Pons (tissue), 1 donor: ENCODE data around the gene S100B.
"Not testable (repeated sequence)": the region's sequence is repeated elsewhere in the genome, so short reads cannot be mapped to it uniquely, and the experiment has no call there.

Source experiments
- DNase-seq: peaks from one replicate; pipeline ENCODE4 v3.0.0-alpha.2; 2016; ENCODE audit warnings: low spot score

S100B gene

DNA sequence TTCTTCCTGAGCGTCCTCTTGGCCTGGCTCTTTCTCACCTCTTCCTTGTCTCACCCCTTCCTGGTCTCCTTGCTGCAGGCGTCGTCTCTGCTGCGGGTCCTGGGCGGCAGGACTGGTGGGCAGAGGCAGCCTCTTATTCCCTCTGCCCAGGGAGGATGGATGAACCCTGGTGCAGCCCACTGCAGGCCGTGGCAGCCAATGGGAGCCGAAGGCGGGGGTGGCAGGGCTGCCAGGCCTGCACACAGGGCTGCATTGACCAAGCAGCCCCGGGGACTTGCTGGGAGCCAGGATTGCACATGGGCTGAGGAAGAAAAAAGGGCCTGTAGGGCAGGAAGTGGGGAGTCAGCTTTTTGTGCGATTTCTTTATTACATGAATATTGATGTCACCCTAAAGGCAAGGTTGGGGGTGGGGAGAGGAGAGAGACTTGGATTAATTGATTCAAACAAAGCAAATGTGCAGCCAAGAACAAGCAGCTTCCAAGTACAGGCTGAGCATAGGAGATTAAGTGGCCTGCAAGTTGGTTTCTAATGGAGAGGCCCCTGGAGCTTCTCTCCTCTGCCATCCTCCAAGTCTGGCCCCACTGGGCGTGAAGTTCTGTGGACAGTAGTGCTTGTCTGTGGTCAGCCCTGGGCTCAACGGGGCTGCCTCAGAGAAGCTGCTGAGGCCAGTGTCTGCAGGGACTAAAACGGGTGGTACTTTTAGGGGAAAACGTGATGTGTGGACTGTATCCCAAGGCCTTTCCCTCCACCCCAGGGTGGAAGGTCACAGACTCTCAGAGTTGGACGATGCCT lies at the start of gene S100B:
Gene S100B (minus strand): TSS at position 108 of the 792 bp plus-strand sequence. CDS start 2,667 bp downstream, outside the sequence.
- DNase-seq: peak; percentile 98

GRCh38 chr21:46651121-46651520 lies 46.2 kb upstream of the S100B start:
- no peak for DNase-seq

DNA sequence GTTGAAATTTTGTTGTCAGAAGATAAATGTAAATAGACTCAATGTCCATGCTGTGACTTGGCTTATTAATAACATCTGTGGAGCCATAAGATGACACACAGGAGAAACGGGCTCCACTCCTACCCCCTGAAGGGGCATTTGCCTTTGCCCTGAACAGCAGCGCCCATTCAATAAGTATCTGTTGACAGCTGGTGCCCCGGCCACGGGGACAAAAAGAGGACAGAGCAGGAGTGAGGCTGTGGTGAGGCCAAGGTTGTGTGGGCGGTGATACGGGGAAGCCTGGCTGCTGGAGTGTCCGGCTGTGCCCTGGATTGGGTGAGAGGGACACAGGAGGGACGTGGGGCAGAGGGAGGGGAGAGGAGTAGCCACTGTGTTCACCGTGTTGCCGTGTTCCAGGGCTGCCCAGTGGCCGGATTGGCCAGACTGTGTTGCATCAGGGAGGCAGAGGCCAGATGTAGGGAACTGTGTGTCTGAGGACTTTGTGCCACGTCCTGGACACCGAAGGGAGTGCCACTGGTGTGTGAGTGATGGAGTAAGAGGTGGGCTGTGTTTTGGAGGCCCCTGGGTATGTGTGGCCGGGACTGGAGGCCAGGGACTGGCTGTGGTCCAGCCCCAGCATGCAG lies 45.7 kb upstream of the S100B start:
- no peak for DNase-seq

DNA sequence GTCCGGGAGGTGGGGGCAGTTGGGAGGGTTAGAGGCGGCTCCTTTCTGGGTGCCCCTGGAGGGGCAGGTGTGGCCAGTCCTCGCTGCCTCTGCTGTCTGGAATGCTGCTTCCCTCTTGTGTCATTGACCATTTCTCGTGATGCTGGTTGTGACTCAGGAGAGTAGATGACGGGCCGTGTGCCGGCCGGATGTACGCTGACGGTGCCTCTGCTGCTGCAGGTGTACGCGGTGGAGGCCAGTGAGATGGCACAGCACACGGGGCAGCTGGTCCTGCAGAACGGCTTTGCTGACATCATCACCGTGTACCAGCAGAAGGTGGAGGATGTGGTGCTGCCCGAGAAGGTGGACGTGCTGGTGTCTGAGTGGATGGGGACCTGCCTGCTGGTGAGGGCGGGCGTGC lies 44.5 kb upstream of the S100B start:
- DNase-seq: no peak

DNA sequence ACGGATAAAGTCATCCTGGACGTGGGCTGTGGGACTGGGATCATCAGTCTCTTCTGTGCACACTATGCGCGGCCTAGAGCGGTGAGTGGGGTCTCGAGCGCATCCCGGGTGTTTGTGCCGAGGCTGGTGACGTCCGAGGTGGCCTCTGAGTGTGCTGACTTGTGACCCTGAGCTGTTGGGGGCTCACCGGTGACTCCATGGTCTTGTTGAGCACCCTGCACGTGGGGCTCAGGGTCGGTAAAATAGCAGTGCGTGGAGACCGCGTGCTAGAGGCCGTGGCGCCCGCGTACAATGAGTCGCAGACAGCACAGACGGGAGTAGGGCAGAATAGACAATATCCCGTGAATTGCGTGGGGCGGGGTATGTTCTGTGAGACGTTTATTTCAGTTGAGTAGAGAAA lies 43.7 kb upstream of the S100B start:
- DNase-seq: no peak

- no peak for DNase-seq
Observed at GRCh38 chr21:46646541-46647154, 41.8 kb upstream of the S100B start.

DNA sequence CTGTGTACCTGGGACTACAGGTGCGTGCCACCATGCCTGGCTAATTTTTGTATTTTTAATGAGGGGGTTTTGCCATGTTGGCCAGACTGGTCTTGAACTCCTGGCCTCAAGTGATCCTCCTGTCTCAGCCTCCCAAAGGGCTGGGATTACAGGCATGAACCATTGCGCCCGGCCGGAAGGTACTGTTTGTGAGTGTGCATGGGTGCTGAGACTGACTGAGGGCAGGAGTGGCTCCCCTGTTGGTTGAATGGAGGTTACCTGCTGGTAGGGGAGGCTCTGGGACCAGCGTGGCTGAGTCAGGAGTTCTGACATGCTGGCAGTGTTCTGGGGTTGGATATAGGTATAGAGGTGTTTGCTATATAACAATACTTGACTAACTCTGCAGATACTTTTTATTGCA lies 41.0 kb upstream of the S100B start:
- DNase-seq: no peak

- DNase-seq: no peak
Observed at GRCh38 chr21:46643379-46644177, 38.7 kb upstream of the S100B start.

DNA sequence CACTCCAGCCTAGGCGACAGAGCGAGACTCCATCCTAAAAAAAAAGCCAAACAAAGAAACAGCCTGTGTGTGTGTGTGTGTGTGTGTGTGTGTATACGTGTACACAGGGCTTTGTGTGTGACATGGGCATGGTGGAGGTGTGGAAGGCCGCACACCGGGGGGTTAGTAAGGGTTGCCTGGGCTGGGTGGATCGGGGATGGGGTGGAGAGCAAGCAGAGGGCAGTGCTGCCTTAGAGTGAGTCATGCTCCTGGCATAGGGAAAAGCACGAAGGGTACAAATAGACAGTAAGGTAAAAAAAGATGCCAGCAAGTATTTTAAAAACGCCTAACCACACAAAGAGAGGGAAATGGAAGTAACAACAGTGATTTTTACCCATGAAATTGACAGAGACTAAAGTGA lies 36.8 kb upstream of the S100B start:
- DNase-seq: no peak

DNA sequence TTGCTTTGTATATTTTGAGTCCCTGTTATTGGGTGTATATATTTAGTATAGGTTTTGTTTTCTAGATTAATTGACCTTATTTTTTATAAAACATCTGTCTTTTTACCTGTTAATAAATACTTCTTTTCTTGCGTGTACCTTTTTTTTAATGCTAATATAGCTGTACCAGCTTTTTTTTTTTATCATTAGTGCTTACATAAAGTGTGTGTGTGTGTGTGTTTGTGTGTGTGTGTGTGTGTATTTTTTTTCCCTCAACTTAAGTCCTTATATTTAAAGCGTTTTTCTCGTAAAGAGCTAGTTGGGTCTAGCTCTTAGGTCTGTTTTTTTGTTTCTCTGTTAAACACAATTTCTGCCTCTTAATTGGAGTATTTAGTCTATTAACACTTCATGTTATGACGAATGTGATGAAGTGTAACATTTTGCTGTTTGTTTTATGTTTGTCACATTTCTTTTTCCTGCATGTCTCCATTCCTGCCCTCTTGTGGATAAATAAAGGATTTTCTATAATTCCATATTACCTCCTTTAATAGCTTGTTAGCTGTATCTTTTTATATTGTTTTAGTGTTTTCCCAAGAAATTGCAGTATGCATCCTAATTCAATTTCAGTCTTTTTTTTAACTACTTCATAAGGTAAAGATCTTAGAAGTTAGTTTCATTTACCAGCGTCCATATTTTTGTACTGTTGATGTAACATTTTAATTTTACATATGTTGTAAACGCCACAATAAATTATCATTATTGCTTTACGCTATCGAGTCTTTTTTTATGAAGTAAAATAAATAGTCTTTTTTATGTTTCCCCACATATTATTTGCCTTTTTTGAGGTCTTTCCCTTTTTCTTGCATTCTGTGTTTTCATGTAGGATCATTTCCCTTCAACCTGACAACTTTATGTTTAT lies 34.9 kb upstream of the S100B start:
- DNase-seq: peak; percentile 73

GRCh38 chr21:46637952-46638746 lies 33.3 kb upstream of the S100B start:
- peak; percentile 65 for DNase-seq

DNA sequence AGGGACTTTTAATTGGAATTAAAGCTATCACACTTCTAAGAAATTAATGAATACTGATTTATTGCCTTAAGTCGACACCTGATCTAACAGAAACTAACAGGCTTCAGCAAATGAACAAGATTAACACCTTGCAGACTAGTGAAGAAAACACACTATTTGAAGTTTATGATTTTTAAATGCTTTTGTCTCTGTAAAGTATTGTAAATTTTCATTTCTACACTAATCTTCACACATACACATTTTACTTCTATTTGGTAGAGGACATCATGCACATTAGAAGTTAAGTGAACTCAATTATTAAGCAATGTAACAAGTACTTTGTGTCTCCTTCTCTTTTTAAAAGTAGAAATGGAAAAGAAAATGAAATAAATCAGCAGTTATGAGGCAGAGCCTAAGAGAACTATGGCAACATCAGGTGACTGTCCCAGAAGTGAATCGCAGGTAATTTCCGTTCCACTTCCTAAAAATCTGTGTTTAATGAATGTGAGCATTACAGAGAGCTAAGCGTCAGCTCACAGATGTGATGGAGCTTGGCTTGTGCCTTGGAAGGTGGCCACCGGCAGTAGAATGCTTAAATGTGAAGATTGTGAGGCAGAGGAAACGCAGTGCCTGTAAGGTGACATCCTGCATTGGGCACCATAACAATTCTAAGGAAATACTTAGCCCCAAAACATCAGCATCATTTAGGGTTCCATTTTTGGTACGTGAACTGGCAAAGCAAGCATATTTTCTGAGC lies 31.8 kb upstream of the S100B start:
- peak; percentile 53 for DNase-seq

- DNase-seq: no peak
Observed at GRCh38 chr21:46636181-46636512, 31.3 kb upstream of the S100B start.

DNA sequence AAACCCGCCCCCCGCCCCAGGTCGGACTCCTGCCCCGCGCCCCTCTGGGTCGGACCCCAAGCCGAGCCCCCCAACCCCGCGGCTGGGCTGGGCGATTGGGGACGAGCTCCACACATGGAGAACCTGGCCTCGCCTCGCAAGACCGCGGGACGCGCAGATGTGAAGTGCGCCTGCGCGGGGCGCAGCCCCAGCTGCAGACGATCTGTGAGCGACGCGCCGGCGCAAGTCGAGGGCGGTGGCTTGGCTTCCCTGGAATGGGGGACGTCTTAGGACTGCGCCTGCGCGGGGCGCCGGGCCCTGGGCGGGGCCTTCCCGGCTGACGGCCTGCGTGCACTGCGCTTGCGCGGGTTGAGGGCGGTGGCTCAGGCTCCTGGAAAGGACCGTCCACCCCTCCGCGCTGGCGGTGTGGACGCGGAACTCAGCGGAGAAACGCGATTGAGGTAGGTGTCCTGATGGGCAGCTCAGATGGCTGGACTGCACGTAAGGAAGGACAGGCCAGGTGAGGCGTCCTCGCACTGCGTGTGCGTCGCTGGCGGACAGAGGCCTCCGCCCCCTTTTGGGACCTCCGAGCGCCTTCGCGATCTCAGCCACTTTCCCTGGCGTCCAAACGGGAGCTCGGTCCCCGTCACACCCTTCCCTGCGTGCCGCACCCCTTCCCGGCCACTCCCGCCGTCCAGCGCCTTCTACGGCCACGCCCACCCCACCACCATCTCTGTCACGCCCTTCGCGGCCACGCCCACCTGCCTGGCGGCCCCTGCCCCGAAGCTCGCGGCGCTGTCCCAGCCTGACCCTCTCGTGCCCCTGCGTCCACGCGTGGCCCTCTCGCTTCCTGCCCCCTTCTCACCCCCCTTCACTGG lies 30.7 kb upstream of the S100B start, which contains the start of gene PRMT2:
Gene PRMT2 (plus strand): TSS at position 351 of the 857 bp plus-strand sequence. CDS start 1,278 bp downstream, outside the sequence.
- DNase-seq: peak; percentile 98

DNA sequence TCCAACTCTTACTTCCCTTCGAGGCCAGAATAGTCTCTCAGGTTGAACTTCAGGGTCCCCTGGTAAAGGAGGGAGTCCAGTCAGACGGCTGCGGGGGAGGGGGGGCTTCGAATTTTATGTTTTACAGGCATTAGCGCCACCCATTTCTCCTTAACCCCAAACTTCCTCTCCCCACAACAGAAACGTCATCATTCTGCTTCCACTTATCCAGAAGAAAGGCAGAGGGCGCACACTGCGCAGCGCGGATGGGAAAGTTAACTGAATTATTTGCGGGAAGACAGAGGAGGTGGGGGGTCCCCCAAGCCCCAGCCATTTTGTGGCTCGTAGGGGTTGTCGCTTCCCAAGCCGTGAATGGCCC lies 30.1 kb upstream of the S100B start:
- peak; percentile 93 for DNase-seq

GRCh38 chr21:46634427-46634826 lies 29.5 kb upstream of the S100B start:
- DNase-seq: no peak

DNA sequence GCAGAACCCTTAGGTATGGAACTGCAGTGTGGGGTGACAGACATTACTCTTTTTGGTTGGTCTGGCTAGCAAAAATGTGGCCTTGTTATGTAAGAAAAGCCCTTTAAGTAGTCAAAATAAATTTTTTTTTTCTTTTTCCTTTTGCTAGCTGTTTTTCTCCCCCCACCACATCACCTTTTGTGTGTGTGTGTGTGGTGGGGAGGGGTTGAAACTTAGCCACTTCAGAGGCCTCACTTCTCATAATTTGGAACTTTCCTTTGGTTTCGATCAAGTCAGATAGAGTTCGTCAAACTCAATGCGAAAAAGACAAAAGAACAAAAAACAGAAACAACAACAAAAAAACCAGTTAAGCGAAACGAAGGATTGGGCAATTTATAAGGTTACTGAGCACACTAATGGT lies 28.7 kb upstream of the S100B start:
- DNase-seq: no peak

DNA sequence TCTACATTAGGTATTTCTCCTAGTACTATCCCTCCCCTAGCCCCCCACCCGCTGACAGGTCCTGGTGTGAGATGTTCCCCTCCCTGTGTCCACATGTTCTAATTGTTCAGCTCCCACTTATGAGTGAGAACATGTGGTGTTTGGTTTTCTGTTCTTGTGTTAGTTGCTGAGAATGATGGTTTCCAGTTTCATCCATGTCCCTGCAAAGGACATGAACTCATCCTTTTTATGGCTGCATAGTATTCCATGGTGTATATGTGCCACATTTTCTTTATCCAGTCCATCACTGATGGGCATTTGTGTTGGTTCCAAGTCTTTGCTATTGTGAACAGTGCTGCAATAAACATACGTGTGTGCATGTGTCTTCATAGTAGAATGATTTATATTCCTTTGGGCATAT lies 26.0 kb upstream of the S100B start:
- DNase-seq: not testable (repeated sequence)

DNA sequence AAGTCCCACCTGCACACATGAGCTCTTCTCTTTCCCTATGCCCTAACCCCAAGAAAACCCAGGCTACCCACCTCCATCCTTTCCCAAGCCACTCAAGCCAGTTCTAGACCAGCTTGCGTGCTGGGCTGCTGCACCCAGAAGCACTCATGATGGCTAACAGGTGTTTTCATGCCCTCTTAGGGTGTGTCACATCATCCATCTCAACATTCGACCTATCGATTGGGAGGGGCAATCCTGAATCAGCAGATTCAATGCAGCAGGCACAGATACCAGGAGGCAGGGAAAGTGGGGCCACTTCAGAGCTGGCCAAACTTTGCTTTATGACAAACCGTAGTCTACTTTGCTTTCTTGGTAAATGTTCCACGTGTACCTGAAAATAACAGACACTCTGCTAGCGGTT lies 24.0 kb upstream of the S100B start:
- no peak for DNase-seq
